ENCODE data around the gene TMEM132A. TPM values are rescaled to one million over a fixed set of nuclear protein-coding genes. Genes with fewer than 3 reads are reported as not detected.

TMEM132A gene
- total RNA-seq, 1 experiment from 2014 or later = 54.4 TPM

GRCh38 chr11:60985991-60986915, 62.0 kb downstream of the TMEM132A start:
- CTCF ChIA-PET = no interaction called here
- H3K27me3 ChIP-seq (ENCODE audit: insufficient read depth, low read depth) = 0 out of 2 replicates have a peak, but pooled peaks cover 5% of the 10 kb centered on the region
- H3K9me2 ChIP-seq (ENCODE audit: insufficient read depth) = no peaks in the 10 kb centered on the region
- H3K9me3 ChIP-seq (ENCODE audit: insufficient read depth, low read depth) = no peaks in the 10 kb centered on the region
- H3K27ac ChIP-seq = peak overlapping the region; percentile 39
- H3K79me2 ChIP-seq (ENCODE audit: low read depth) = no peaks in the 10 kb centered on the region
- TF ChIP-seq, protein P1, sequence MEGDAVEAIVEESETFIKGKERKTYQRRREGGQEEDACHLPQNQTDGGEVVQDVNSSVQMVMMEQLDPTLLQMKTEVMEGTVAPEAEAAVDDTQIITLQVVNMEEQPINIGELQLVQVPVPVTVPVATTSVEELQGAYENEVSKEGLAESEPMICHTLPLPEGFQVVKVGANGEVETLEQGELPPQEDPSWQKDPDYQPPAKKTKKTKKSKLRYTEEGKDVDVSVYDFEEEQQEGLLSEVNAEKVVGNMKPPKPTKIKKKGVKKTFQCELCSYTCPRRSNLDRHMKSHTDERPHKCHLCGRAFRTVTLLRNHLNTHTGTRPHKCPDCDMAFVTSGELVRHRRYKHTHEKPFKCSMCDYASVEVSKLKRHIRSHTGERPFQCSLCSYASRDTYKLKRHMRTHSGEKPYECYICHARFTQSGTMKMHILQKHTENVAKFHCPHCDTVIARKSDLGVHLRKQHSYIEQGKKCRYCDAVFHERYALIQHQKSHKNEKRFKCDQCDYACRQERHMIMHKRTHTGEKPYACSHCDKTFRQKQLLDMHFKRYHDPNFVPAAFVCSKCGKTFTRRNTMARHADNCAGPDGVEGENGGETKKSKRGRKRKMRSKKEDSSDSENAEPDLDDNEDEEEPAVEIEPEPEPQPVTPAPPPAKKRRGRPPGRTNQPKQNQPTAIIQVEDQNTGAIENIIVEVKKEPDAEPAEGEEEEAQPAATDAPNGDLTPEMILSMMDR (conservative IDR thresholded peaks at IDR 0.05) = no peak
- TF ChIP-seq EZH2 (IDR thresholded peaks at IDR 0.05; ENCODE audit: low read depth) = no peak
- peaks cover 18% of the 10 kb centered on the region; the same call in 1 of the 2 replicates for H3F3A ChIP-seq (ENCODE audit: insufficient read depth, low read depth)
- no peaks in the 10 kb centered on the region for H3K36me3 ChIP-seq (ENCODE audit: low read depth)
- no peaks in the 10 kb centered on the region for H4K20me1 ChIP-seq (ENCODE audit: insufficient read depth)
- peak; percentile 79 to 89 for DNase-seq
- intact Hi-C loops (cut with micrococcal nuclease; ENCODE audit: unreplicated experiment) = loop anchor here (5.0 kb wide), 1 partner anchor 136 kb away; no protein-coding TSS in a partner anchor
- TSS peak; percentile 61 for BruUV-seq (replicated peaks)
- H3K4me1 ChIP-seq (replicated peaks; ENCODE audit: insufficient read depth) = peaks cover 17% of the 10 kb centered on the region
- peak overlapping the region; percentile 49 for H3K4me2 ChIP-seq
- POLR2A ChIA-PET (ENCODE audit: unreplicated experiment) = interaction anchor here (0.6 kb wide), 1 partner anchor 360 kb away, joined by 3 read pairs; no protein-coding TSS in a partner anchor
- H3K4me3 ChIP-seq = no peak overlapping the region; the same call in 1 of the 2 replicates
- no peak overlapping the region; the same call in none of the 2 replicates for H2AFZ ChIP-seq

Other genes with a start within 250 kb of the TMEM132A start
- gene MS4A8, start 224.8 kb upstream of the TMEM132A start, total RNA-seq (2021) = not detected in 2 replicates
- gene MS4A18, start 199.7 kb upstream of the TMEM132A start, total RNA-seq (2021) = not detected in 2 replicates
- gene MS4A15, start 167.6 kb upstream of the TMEM132A start, total RNA-seq (2021) = not detected in 2 replicates
- gene MS4A10, start 139.1 kb upstream of the TMEM132A start, total RNA-seq (2021) = not detected in 2 replicates
- gene CCDC86, start 82.3 kb upstream of the TMEM132A start, total RNA-seq (2021) = 34.8 and 35.6 TPM in 2 replicates
- gene PTGDR2, start 68.5 kb upstream of the TMEM132A start, total RNA-seq (2021) = 0.18 TPM in 1 of 2 replicates, not detected in the other
- gene ZP1, start 56.9 kb upstream of the TMEM132A start, total RNA-seq (2021) = not detected in 2 replicates
- gene PRPF19, start 17.9 kb upstream of the TMEM132A start, total RNA-seq (2021) = 135 and 160 TPM in 2 replicates
- 104 and 105 TPM in 2 replicates for gene TMEM109, start 10.3 kb upstream of the TMEM132A start, total RNA-seq (2021)
- 2.7 and 5.5 TPM in 2 replicates for gene SLC15A3, start 27.7 kb downstream of the TMEM132A start, total RNA-seq (2021)
- 0.74 and 3.3 TPM in 2 replicates for gene CD6, start 47.2 kb downstream of the TMEM132A start, total RNA-seq (2021)
- not detected in 2 replicates for gene CD5, start 178.0 kb downstream of the TMEM132A start, total RNA-seq (2021)
- gene VPS37C, start 237.0 kb downstream of the TMEM132A start, total RNA-seq (2021) = 27.1 and 29.0 TPM in 2 replicates

Measured in PC-9 (cell line).